Activated gamma-delta T cell treated with anti-CD3 and anti-CD28 coated beads, Interleukin-2, amount 50 U/mL, for 16 hours (primary cell): ENCODE results near the gene TTC7B.

Source experiments
- DNase-seq: peaks from one replicate; pipeline ENCODE4 v3.0.0-alpha.2; 2020; ENCODE audit warnings: low read depth

The TTC7B gene

GRCh38 chr14:90740946-90741681 is 75.1 kb downstream of the TTC7B start:
- no peak for DNase-seq

DNA sequence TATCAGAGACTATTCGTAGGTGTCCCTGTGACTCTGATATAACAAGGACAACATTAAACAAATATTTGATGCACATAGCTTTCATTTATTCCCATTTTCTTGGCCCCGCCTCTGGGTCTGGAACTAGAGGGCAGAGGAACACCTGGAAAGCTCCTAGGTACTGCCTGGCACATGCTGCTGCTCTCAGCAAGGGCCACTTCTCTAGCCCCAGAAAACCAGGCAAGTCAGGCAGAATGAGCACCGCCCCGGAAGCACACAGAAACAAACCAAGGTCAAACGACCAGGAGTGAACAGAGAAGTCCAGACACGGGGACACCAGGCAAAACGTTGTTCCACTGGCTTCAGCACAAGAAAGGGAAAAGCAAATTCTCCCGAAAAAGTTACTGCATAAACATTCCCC is 76.1 kb downstream of the TTC7B start:
- no peak for DNase-seq

DNA sequence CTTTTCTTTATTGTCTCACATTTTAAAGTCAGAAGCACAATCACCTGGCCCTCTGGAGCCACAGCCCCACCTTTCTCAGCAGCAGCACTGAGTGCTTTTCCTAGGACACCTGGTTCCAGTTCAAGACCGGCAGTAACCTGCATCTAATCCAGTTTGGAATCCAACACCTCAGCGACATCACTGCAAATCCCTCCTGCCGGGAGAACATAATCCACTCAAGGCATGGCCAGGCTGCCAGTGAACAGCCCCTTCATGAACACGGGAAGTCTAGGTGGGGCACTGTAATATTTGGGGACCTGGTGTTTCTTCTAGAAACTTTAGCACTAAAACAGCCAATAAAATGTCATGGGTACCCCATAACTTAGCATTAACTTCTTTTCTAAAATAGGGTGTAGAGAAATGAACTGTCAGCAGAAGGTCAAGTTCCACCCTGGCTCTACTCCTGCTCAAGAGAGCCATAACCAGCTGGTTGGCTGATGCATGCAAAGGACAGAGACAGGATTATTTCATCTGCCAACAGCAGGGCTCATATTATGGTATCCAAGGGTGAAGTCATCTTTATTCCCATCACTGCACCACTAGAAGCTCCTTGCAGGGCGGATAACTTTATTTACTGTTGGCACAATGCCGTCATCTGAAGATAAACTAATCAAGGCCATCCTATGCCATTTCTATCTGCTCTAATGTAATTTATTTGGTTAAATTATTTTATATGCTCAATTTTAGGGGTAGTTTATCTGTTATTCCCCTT is 76.7 kb downstream of the TTC7B start:
- no peak for DNase-seq

DNA sequence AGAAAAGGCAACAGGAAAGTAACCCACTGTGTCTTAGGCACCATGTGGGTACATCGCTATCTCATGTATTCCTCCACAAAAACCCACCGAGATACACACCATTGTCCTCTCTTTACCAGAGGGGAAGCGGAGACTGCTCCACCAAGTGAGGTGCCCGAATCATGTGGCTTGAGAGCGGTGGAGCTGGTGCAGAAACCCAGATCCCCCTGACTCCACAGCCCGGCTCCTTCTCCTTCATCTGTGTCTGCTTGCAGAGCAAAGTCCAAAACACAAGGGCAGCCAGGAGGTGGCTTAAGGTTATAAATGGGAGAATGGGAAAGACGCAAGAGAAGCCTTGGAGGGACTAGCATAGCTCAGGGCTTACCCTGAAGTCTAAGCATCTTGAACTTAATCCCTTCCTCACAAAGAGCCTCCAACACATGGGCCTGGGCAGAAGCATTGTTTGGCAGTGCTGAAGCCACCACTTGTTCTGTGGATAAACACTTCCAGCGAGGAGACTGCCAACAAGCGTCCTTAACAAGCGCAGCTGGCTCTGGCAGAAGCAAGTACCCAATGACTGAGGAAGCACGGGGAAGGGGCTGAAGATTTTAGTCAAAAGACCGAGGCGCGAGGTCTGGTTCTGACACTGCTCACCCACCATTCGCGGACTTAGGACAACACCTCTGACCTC is 83.0 kb downstream of the TTC7B start:
- DNase-seq = no peak

- no peak for DNase-seq
Measured at GRCh38 chr14:90732718-90733117, 83.5 kb downstream of the TTC7B start.

DNA sequence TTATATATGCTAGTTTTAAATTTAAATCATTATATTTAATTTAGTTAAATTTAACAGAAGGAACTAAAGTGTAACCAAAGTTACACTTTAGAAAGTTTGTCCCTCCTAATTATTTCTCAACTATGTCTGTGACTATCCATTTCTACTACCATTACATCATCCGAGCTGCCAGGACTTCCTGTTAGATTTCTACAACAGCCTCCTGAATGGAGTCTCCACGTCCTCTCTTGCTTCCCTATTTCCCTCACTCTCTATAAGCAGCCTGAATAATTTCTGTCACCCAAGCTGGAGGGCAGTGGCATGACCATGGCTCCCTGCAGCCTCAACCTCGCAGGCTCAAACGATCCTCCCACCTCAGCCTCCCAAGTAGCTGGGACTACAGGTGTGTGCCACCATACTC is 84.1 kb downstream of the TTC7B start:
- no peak for DNase-seq

DNA sequence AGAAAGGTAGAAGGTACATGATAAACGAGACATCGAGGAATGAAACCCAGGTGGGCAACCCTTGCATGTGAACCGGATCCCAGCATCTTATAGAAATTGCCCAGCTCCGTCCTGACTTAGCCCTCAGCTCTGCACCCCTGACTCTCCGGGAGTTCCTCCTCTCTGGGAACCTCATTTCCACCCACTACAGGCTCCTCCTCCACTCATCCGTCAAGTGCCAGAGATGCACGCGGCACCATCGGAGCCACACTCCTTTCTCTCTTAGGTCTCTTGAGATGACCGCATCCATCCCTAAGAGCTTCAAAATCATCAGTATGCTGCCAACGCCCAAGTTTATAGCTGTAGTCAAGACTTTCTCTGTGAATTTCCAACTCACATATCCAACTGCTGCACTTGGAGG is 84.7 kb downstream of the TTC7B start:
- DNase-seq = no peak

DNA sequence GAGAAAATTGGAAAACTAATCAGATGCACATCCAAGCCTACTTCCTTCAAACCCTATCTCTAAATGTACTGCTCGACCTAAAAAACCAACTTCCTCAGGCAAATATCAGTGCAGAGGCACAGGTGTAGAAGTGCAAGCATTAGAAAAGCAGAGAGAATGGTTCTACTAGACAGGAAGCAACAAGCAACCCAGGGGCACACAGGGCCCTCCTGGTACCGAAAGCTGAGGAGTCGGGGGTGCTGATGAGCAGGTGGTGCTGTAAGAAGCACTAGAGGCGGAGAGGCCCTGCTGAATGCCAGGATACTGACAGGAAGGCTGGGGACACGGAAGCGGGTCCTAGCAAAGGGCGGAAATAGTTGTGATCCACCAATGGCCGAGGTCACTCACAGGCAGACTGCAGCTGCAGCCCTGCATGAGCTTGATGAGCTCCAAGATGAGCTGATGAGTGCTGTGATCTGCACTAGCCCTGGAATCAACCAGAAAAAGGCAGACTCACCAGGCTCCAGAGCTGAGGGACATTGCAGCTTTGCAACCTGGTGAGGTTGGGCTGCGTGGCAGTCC is 85.9 kb downstream of the TTC7B start:
- no peak for DNase-seq

GRCh38 chr14:90728951-90729350 is 87.3 kb downstream of the TTC7B start:
- DNase-seq = no peak

DNA sequence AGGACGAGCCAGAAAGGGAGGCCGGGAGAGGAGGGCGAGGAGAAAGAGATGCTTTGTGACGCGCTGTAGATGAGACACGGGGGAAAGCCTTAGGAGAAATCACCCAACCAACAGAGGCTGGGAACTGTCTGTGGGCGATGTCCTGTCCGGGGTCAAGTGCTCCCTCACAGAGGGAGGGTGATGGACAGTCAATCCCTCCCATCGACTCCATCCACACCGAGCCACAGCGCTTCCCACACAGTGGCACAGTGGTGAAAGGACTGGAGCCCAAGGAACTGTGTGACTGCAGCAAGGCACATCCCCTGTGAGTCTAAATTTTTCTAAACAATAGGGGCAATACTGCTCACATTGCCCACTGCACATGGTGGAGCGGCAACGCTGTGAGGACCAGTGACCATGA is 89.1 kb downstream of the TTC7B start:
- DNase-seq = no peak

DNA sequence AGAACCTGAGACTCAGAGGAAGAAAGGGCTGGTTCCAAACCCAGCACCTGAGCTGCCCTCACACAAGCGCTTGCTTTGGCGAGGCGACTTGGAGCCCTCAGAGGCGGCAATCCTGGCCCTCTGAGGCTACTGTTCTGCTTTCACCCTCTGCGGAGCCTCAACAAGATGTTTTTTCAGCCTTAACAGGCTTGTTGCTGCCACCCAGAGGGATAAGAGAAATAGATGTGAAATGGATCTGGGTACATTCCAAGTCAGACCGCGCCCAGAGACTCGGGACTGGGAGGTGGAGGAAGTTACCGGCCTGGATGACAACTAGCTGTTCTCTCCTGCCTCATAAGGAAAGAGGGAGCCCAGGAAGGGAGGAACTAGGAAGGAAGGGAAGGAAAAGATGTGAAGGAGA is 89.6 kb downstream of the TTC7B start:
- DNase-seq = no peak

DNA sequence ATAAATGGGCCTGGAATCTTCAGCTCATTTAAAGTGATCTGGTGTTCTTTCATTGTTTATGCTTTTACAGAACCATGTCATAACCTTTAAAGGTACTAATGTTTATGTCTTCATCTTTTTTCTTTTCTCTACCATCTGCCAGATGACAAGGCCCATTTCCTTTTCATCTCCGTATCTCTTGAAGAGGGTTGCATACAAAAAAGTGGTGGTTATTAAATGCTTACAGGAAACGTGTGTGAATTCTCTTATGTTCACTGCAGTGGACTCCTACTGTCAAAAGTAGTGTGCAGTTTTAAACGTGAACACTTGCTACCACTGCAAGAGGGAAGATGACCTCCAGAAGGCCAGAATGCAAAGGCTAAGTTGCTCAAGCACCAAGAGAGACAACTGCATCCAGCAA is 91.4 kb downstream of the TTC7B start:
- no peak for DNase-seq

DNA sequence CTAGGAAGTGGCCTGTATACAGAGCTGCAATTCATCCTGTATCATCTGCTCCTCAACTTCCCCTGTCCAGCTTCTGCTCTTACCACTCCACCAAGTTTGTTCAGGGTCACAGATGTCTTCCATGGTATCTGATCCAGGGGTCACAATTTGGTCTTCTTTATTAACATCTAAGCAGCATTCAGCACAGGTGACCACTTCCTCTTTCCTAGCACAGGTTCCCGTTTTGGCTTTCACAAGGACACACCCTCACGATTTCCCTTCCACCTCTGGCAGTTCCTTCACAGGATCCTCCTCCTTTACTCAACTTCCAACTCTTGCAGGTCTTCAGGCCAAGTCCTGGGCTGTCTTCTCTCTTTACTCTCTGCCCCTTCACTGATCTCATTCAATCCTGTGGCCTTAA is 93.6 kb downstream of the TTC7B start:
- DNase-seq = no peak

- no peak for DNase-seq
Measured at GRCh38 chr14:90721619-90722305, 94.5 kb downstream of the TTC7B start.

- no peak for DNase-seq
Measured at GRCh38 chr14:90720832-90721231, 95.4 kb downstream of the TTC7B start.

DNA sequence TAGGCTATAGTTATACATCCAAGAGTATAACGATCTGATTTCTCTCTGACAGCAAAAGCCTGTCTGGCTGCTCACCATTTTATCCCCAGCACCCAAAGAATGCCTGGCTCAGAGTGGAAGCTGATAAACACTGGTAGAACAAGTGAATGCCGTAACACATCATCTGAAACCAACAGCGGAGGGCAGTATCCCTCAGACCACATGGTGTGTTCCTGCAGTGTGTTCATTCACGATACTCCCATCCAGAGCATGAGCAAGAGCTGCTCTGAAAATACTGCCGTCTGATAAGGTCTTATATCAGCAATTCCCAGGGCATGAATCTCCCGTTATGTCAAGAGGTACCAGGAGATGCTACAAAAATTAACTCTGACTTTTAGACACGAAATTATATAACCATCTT is 95.9 kb downstream of the TTC7B start:
- no peak for DNase-seq

DNA sequence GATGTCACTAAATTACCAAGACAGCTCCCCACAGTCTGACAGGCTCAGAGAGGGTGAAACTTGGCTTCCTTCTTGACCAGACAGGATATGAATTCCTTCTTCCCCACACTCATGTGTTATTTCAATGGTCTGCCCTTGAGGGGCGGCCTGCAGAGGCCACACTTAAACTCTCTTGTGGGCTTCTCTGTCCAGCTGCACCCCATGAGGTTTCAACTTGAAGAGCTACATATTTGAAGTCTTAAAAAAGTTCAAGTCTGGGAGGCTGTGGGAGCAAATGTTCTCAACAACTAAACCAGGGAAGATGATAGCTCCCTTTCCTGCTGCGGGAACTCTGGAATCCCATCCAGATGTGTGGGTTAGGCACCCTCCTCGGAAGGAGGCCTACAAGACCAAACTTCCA is 98.3 kb downstream of the TTC7B start:
- no peak for DNase-seq

- no peak for DNase-seq
Measured at GRCh38 chr14:90715993-90716392, 100.2 kb downstream of the TTC7B start.

- DNase-seq = no peak
Measured at GRCh38 chr14:90715495-90715894, 100.7 kb downstream of the TTC7B start.

GRCh38 chr14:90714811-90715210 is 101.4 kb downstream of the TTC7B start:
- no peak for DNase-seq

- DNase-seq = no peak
Measured at GRCh38 chr14:90704738-90705392, 111.4 kb downstream of the TTC7B start.
